ENCODE measurements around the gene FANCI.
"Not testable (repeated sequence)": the region's sequence is repeated elsewhere in the genome, so short reads cannot be mapped to it uniquely, and the experiment has no call there.

The FANCI gene

GRCh38 chr15:89244574-89244903 is 760 bp downstream of the FANCI start:
- Mint-ChIP-seq H3K27ac (peak overlapping the region; percentile 94), H3K4me3 (peak overlapping the region; percentile 95), H3K9me3 (no peaks in the 10 kb centered on the region), H3K36me3 (peaks cover 57% of the 10 kb centered on the region), H3K4me1 (peaks cover 38% of the 10 kb centered on the region)
- ATAC-seq (no peak), DNase-seq (ENCODE audit: low spot score in 2 of 2) (no peak)

GRCh38 chr15:89247446-89247845 is 3.7 kb downstream of the FANCI start:
- ATAC-seq (no peak), DNase-seq (ENCODE audit: low spot score in 2 of 2) (no peak)
- Mint-ChIP-seq H3K4me1 (peaks cover 38% of the 10 kb centered on the region), H3K4me3 (no peak overlapping the region), H3K9me3 (no peaks in the 10 kb centered on the region), H3K27ac (no peak overlapping the region), H3K36me3 (peaks cover 82% of the 10 kb centered on the region)

DNA sequence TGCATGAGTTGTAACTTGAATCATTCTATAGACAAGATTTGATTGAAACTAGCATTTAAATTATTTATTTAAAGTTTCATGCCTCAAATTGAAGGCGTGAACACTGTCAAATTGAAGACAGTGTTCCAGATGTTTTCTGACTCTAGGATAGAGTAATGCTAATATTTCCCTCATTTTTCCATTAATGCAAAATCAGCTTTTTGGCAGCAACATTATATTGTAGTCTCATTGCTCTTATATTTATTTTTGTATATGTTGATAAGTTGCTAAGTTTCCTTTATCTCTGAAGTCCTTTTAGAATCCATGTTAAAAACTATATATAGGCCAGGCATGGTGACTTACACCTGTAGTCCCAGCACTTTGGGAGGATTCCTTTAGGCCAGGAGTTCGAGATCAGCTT is 4.8 kb downstream of the FANCI start:
- ATAC-seq = no peak
- Mint-ChIP-seq H3K27ac (no peak overlapping the region), H3K4me1 (peaks cover 29% of the 10 kb centered on the region), H3K36me3 (peaks cover 89% of the 10 kb centered on the region), H3K9me3 (no peaks in the 10 kb centered on the region), H3K4me3 (no peak overlapping the region)
- no peak for DNase-seq (ENCODE audit: low spot score in 2 of 2)

DNA sequence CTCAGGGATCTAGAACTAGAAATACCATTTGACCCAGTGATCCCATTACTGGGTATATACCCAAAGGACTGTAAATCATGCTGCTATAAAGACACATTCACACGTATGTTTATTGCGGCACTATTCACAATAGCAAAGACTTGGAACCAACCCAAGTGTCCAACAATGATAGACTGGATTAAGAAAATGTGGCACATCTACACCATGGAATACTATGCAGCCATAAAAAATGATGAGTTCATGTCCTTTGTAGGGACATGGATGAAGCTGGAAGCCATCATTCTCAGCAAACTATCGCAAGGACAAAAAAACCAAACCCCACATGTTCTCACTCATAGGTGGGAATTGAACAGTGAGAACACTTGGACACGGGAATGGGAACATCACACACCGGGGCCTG is 6.4 kb downstream of the FANCI start:
- DNase-seq (ENCODE audit: low spot score in 2 of 2); H3K9me3 Mint-ChIP-seq; ATAC-seq; H3K4me3 Mint-ChIP-seq; H3K27ac Mint-ChIP-seq: not testable (repeated sequence)
- peaks cover 15% of the 10 kb centered on the region for H3K4me1 Mint-ChIP-seq
- peaks cover 86% of the 10 kb centered on the region for H3K36me3 Mint-ChIP-seq

GRCh38 chr15:89277281-89277680 is 33.5 kb downstream of the FANCI start:
- not testable (repeated sequence) for H3K4me1 Mint-ChIP-seq; DNase-seq (ENCODE audit: low spot score in 2 of 2); H3K9me3 Mint-ChIP-seq; H3K4me3 Mint-ChIP-seq; H3K27ac Mint-ChIP-seq; ATAC-seq
- peaks cover 74% of the 10 kb centered on the region for H3K36me3 Mint-ChIP-seq

- H3K36me3 Mint-ChIP-seq = peaks cover 78% of the 10 kb centered on the region
- H3K9me3 Mint-ChIP-seq = no peaks in the 10 kb centered on the region
- ATAC-seq (no peak), DNase-seq (ENCODE audit: low spot score in 2 of 2) (no peak)
- H3K4me1 Mint-ChIP-seq = no peaks in the 10 kb centered on the region
- no peak overlapping the region for H3K27ac Mint-ChIP-seq
- no peak overlapping the region for H3K4me3 Mint-ChIP-seq
Observed at GRCh38 chr15:89278307-89278706, 34.5 kb downstream of the FANCI start.

DNA sequence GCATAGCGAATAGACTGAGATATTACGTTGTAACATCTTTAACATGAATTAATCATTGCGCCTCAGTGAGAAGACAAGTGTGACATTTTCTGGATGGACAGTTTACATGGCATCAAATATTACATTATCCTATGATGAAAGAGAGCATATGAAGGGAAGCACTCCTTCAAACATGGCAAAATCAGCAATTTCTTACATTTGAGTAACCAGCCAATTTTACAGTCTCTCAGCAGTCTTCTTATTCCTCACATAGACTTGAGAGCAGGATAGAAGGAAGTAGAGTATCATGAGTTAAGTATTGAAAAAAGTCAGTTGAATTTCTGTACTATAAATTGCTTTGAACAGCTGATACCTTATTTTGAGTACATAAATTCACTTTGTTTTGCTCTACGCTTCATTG is 38.9 kb downstream of the FANCI start:
- Mint-ChIP-seq H3K9me3 (no peaks in the 10 kb centered on the region), H3K27ac (no peak overlapping the region), H3K4me3 (no peak overlapping the region), H3K4me1 (no peaks in the 10 kb centered on the region), H3K36me3 (peaks cover 81% of the 10 kb centered on the region)
- ATAC-seq (no peak), DNase-seq (ENCODE audit: low spot score in 2 of 2) (no peak)

GRCh38 chr15:89283201-89283600 is 39.4 kb downstream of the FANCI start:
- peaks cover 81% of the 10 kb centered on the region for H3K36me3 Mint-ChIP-seq

GRCh38 chr15:89291934-89292438 is 48.2 kb downstream of the FANCI start:
- H3K27ac Mint-ChIP-seq = no peak overlapping the region
- no peak overlapping the region for H3K4me3 Mint-ChIP-seq
- peaks cover 83% of the 10 kb centered on the region for H3K36me3 Mint-ChIP-seq
- no peaks in the 10 kb centered on the region for H3K9me3 Mint-ChIP-seq
- H3K4me1 Mint-ChIP-seq = no peaks in the 10 kb centered on the region
- DNase-seq (ENCODE audit: low spot score in 2 of 2) = no peak
- ATAC-seq = no peak

More at GRCh38 chr15:89283201-89283600, 39.4 kb downstream of the FANCI start:
- Mint-ChIP-seq H3K27ac (no peak overlapping the region), H3K9me3 (no peaks in the 10 kb centered on the region), H3K4me3 (no peak overlapping the region), H3K4me1 (no peaks in the 10 kb centered on the region)
- ATAC-seq (no peak), DNase-seq (ENCODE audit: low spot score in 2 of 2) (no peak)

- DNase-seq (ENCODE audit: low spot score in 2 of 2) = no peak
- Mint-ChIP-seq H3K27ac (no peak overlapping the region), H3K4me3 (no peak overlapping the region), H3K36me3 (peaks cover 82% of the 10 kb centered on the region), H3K9me3 (no peaks in the 10 kb centered on the region), H3K4me1 (no peaks in the 10 kb centered on the region)
- ATAC-seq = no peak
Observed at GRCh38 chr15:89293012-89293411, 49.2 kb downstream of the FANCI start.

DNA sequence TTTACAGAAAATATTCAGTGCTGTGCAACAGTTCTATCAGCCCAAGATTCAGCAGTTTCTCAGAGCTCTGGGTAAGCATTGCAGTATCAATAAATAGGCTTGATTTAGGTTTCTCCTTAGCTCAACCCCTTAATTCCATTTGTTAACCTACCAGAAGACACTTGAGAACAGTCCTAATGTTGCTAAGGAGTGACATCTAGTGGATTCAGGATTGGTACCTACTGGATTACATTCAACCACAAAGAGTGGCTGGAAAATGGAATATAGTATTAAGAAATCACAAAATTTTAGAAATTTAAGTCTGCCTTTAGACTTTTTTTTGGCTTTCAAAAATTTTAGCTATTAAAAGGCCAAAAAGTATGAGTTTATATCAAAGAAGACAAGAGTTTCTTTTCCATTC is 56.1 kb downstream of the FANCI start:
- ATAC-seq (no peak), DNase-seq (ENCODE audit: low spot score in 2 of 2) (no peak)
- Mint-ChIP-seq H3K36me3 (peaks cover 81% of the 10 kb centered on the region), H3K4me3 (no peak overlapping the region), H3K4me1 (no peaks in the 10 kb centered on the region), H3K27ac (no peak overlapping the region), H3K9me3 (no peaks in the 10 kb centered on the region)

DNA sequence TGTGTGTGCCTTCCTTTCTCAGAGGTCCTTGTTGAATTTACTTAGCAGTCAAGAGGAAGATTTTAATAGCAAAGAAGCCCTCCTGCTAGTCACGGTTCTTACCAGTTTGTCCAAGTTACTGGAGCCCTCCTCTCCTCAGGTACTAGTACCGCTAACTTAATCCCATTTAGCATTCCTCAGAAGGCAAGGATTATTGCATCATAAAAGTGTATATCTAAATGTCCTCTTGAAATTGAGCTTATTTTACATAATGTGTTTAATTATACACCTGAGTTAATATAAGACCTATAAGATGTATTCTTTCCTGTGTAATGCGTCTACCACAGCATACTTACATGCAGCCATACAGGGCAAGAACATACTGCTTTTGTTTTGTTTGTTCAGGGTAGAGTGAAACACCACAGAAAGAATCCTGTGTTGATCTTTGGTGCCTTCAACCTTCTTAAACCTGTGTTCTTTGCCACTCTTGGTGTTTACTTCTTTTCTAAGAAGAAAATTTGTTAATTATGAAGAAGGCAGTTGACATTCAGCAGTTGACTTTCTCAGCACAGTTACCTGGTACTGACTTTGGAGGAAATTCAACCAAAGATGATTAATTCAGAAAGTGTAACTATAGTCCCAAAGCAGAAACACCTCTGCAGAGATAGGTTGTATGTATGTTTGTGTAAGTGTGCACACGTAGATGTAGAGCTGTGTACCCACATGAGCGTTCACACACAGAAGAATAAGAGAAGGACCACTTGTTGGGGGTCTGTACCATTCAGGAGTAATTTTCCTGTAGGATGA is 57.7 kb downstream of the FANCI start:
- Mint-ChIP-seq H3K4me3 (no peak overlapping the region), H3K36me3 (peaks cover 82% of the 10 kb centered on the region), H3K9me3 (no peaks in the 10 kb centered on the region), H3K27ac (peak overlapping the region; percentile 2), H3K4me1 (no peaks in the 10 kb centered on the region)
- no peak for DNase-seq (ENCODE audit: low spot score in 2 of 2)
- ATAC-seq = peak; percentile 67

GRCh38 chr15:89303986-89304385 is 60.2 kb downstream of the FANCI start:
- Mint-ChIP-seq H3K9me3 (no peaks in the 10 kb centered on the region), H3K4me3 (no peak overlapping the region), H3K36me3 (peaks cover 93% of the 10 kb centered on the region), H3K27ac (no peak overlapping the region), H3K4me1 (no peaks in the 10 kb centered on the region)
- no peak for ATAC-seq
- no peak for DNase-seq (ENCODE audit: low spot score in 2 of 2)

DNA sequence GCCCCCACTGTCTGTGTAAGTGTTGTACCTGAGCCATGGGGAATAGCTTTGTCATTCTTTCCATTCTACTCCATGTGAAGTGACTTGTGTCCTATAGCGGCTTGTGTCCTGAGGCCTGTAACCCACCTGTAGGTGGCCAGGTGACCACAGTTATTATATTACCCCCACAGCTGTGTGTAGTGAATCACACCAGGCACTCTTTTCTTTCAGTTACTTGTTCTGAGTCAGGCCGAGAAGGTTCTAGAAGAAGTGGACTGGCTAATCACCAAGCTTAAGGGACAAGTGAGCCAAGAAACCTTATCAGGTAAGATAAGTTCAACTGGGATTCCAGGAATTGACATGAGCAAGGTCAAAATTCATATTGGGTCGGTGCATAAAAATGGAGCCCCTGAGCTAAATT is 61.6 kb downstream of the FANCI start:
- H3K4me3 Mint-ChIP-seq = no peak overlapping the region
- H3K4me1 Mint-ChIP-seq = peaks cover 4% of the 10 kb centered on the region
- peaks cover 98% of the 10 kb centered on the region for H3K36me3 Mint-ChIP-seq
- DNase-seq (ENCODE audit: low spot score in 2 of 2) = no peak
- H3K9me3 Mint-ChIP-seq = no peaks in the 10 kb centered on the region
- ATAC-seq = no peak
- no peak overlapping the region for H3K27ac Mint-ChIP-seq

DNA sequence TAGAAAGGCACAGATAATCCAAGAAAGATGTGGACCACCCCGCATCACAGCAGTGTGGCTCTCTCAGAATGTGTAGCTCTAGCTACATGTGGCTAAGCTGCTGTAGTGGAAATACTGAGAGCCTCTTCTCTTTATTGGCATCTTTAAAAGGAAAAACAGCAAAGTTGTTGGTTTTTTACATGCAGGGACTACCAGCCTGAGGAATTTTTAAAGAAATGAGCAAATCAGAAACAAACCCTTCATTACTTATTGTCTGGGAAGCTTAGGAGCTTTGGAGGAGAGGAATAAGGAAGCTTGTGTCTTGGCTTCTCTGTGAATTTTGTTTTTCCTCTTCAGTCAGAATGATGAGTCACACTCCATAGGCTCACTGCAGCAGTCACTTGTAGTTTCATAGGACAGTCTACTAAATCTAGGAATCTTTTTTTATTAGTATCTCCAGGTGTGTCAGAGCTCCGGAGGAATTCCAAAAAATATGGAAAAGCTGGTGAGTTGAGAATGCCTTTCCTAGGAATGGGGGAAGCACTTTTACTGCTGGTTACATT is 63.3 kb downstream of the FANCI start:
- no peaks in the 10 kb centered on the region for H3K9me3 Mint-ChIP-seq
- H3K27ac Mint-ChIP-seq = no peak overlapping the region
- no peak for DNase-seq (ENCODE audit: low spot score in 2 of 2)
- no peak overlapping the region for H3K4me3 Mint-ChIP-seq
- H3K4me1 Mint-ChIP-seq = peaks cover 7% of the 10 kb centered on the region
- H3K36me3 Mint-ChIP-seq = peaks cover 98% of the 10 kb centered on the region
- ATAC-seq = no peak

DNA sequence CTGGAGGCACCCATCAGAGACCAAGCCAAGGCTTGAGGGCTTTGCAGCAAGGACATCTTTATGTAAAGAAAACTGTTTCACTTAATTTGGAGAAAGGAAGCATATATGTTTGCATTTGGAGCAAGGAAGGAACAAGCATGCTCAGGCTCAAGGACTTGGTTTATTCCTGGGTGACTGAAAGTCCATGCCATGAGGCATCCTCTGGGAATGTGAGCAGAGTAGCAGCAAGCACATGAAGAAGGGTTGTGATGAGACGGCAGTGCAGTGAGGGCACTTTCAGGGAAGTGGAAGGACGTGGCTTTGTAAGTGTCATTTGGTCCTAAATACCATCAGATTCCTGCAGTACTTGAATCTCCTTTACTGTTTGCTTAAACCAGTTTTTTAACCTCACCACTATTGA is 64.0 kb downstream of the FANCI start:
- H3K9me3 Mint-ChIP-seq = no peaks in the 10 kb centered on the region
- no peak overlapping the region for H3K4me3 Mint-ChIP-seq
- H3K4me1 Mint-ChIP-seq = peaks cover 7% of the 10 kb centered on the region
- no peak for DNase-seq (ENCODE audit: low spot score in 2 of 2)
- no peak overlapping the region for H3K27ac Mint-ChIP-seq
- ATAC-seq = no peak
- peaks cover 98% of the 10 kb centered on the region for H3K36me3 Mint-ChIP-seq

Measured in stimulated activated effector memory CD8-positive, alpha-beta T cell treated with anti-CD3 and anti-CD28 coated beads, Interleukin-12 subunit alpha, Interleukin-12 subunit beta, amount 100 ng/mL, for 72 hours (primary cell).